AG04450 (cell line): ENCODE data around the gene IER3IP1. TPM values are rescaled to one million over a fixed set of nuclear protein-coding genes. Genes with fewer than 3 reads are reported as not detected.
A peak's percentile ranks its signal among the peaks of the same experiment; 100 is the strongest.

ENCODE experiments used
- CTCF ChIA-PET: fragments of 300-600, 350-600 bp; formaldehyde crosslinking; extraction: SDS; loops from one replicate; lab custom pipeline; 2022; ENCODE audit warnings: antibody characterized with exemption, inconsistent platforms; lab: Charles Lee
- POLR2A ChIA-PET: fragments of 350-600 bp; formaldehyde crosslinking; extraction: SDS; loops from one replicate; lab custom pipeline; 2021; ENCODE audit warnings: antibody characterized with exemption, inconsistent platforms; lab: Yijun Ruan, JAX
- DNase-seq: peaks from one replicate; pipeline ENCODE4 v3.0.0-alpha.2; 2011; ENCODE audit warnings: low read depth, low spot score
- H3K27ac ChIP-seq: one replicate; pipeline ENCODE4 v1.5.1; 2012; ENCODE audit warnings: low read depth, low read length, control low read depth
- H3K27me3 ChIP-seq: one replicate; pipeline ENCODE4 v1.6.0; 2012; ENCODE audit warnings: low read length; ENCODE audit not compliant: control insufficient read depth, insufficient read depth
- H3K4me3 ChIP-seq: 2 replicates; pipeline ENCODE4 v1.5.1; 2011; ENCODE audit warnings: mild to moderate bottlenecking, low read depth, low read length, control low read depth
- H3K9me3 ChIP-seq: 2 replicates; pipeline ENCODE4 v1.5.1; 2012; ENCODE audit warnings: low read length; ENCODE audit not compliant: control insufficient read depth, insufficient read depth
- polyA plus RNA-seq: library from polyadenylated mRNA; depleted of rRNA; stranded (reverse); fragments of >200 nt; gene quantifications from 2 replicates; pipeline ENCODE4 v1.2.3, GENCODE V29; 2011
- TF ChIP-seq, protein P1 (sequence below): IDR thresholded peaks from 2 replicates; pipeline ENCODE4 v1.5.1; 2011; ENCODE audit warnings: low read depth, low read length, control low read depth, inconsistent platforms

IER3IP1 gene
- polyA plus RNA-seq, 1 experiment = 28.6 TPM

DNA sequence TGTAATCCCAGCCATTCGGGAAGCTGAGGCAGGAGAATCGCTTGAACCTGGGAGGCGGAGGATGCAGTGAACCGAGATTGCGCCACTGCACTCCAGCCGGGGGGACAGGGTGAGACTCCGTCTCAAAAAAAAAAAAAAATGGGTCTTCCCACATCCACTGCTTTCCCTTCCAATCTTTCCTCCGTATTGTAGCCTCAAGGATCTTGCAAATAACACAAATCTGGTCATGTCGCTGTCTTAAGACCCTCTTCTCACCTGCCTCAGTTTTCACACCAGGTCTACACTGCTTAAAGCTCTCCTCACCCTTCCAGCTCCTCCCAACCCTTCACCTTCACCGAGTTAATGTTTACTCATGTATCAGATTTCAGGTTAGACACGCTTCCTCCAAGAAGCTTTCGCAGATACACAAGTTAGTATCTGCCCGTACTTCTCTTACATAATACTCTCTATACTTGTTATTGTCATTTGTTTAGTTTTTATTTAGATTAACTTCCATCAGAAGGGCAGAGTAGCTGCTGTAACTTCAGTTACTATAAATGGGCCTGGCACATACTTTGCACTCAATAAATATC lies 1.5 kb downstream of the IER3IP1 start:
- Histone ChIP-seq H3K27me3 (no peaks in the 10 kb centered on the region), H3K9me3 (peaks cover 3% of the 10 kb centered on the region; the same call in 1 of the 2 replicates), H3K4me3 (peak overlapping the region; percentile 83), H3K27ac (no peak overlapping the region)
- DNase-seq = no peak
- TF ChIP-seq, protein P1, sequence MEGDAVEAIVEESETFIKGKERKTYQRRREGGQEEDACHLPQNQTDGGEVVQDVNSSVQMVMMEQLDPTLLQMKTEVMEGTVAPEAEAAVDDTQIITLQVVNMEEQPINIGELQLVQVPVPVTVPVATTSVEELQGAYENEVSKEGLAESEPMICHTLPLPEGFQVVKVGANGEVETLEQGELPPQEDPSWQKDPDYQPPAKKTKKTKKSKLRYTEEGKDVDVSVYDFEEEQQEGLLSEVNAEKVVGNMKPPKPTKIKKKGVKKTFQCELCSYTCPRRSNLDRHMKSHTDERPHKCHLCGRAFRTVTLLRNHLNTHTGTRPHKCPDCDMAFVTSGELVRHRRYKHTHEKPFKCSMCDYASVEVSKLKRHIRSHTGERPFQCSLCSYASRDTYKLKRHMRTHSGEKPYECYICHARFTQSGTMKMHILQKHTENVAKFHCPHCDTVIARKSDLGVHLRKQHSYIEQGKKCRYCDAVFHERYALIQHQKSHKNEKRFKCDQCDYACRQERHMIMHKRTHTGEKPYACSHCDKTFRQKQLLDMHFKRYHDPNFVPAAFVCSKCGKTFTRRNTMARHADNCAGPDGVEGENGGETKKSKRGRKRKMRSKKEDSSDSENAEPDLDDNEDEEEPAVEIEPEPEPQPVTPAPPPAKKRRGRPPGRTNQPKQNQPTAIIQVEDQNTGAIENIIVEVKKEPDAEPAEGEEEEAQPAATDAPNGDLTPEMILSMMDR = no peak
- CTCF ChIA-PET = interaction anchor here (1.4 kb wide), 1 partner anchor 30 kb away, joined by 3 read pairs; no protein-coding TSS in a partner anchor
- POLR2A ChIA-PET = interaction anchor here (0.7 kb wide), 1 partner anchor 19 kb away, joined by 4 read pairs; no protein-coding TSS in a partner anchor

DNA sequence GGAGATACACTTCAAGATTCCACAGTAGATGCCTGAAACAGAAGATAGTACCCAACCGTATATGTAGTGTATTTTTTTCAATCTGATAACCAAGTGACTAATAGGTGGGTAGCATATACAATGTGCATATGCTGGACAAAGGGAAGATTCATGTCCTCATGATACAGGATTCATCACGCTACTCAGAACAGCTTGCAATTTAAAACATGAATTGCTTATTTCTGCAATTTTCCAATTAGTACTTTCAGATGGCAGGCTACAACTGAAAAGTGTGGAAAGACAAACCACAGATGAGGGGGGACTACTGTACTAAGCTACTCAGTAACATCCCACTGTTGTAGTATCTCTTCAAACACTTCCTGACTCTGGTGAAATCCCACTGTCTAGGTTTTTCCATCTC lies 3.7 kb downstream of the IER3IP1 start:
- Histone ChIP-seq H3K9me3 (peaks cover 3% of the 10 kb centered on the region; the same call in 1 of the 2 replicates), H3K27ac (no peak overlapping the region), H3K27me3 (no peaks in the 10 kb centered on the region), H3K4me3 (no peak overlapping the region)
- DNase-seq = no peak
- ChIA-PET POLR2A (no interaction called here), CTCF (no interaction called here)
- TF ChIP-seq, protein P1 = no peak

DNA sequence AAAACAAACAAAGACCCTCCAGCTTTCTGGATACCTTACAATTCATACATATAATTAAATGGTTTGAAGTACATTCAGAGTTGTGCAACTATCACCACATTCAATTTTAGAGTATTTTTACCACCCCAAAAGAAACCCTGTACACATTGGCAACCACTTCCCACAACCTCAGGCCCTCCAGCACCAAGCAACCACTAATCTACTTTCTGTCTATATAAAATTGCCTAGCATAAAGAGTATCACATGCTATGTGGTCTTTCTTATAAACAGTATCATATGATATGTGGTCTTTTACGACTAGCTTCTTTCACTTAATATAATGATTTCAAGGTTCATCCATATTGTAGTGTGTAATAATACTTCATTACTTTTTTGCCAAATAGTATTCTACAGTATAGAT lies 7.3 kb downstream of the IER3IP1 start:
- H3K9me3 ChIP-seq = no peaks in the 10 kb centered on the region
- POLR2A ChIA-PET = no interaction called here
- CTCF ChIA-PET = no interaction called here
- TF ChIP-seq, protein P1 = no peak
- no peaks in the 10 kb centered on the region for H3K27me3 ChIP-seq
- no peak overlapping the region for H3K4me3 ChIP-seq
- no peak for DNase-seq
- H3K27ac ChIP-seq = no peak overlapping the region

DNA sequence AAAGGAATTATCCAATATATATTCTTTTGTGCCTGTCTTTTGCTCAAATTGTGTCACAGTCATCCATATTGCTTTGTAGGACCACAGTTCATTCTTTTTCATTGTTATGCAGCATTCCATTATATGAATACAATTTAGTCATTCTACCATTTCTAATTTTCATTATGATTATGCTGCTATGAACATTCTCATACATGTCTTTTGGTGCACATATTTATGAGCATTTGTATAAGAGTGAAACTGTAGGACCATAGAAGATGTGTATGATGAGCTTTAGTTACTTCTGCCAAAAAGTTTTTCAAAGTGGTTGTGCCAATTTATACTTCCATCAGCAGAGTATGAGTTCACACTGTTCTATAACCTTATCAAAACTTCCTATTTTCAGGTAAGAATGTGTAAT lies 7.7 kb downstream of the IER3IP1 start:
- ChIA-PET POLR2A (interaction anchor here (0.7 kb wide), 1 partner anchor 9 kb away, joined by 3 read pairs; no protein-coding TSS in a partner anchor), CTCF (no interaction called here)

DNA sequence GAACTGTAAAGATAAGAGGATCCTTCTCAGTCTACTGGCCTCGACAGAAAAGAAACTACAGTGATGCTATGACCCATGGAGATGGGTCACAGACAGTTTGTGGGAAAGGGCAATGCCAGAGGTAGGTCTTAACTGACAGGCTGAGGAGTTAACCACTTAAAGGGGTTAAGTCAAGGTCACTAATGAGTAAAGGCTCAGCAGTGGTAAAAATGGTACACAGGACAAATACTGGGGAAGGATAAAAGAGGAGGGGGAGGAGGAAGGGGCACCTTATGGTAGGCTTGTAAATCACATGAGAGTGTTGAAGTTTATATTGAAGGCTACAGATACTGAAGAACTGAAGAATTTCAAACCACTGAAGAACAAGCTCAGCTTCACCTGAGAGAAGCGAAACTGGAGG lies 9.9 kb downstream of the IER3IP1 start:
- no peak overlapping the region for H3K27ac ChIP-seq
- no peak overlapping the region for H3K4me3 ChIP-seq
- DNase-seq = no peak
- H3K27me3 ChIP-seq = no peaks in the 10 kb centered on the region
- POLR2A ChIA-PET = no interaction called here
- TF ChIP-seq, protein P1 = no peak
- CTCF ChIA-PET = no interaction called here
- H3K9me3 ChIP-seq = no peaks in the 10 kb centered on the region

More for the DNA sequence above, 7.7 kb downstream of the IER3IP1 start:
- H3K9me3 ChIP-seq = no peaks in the 10 kb centered on the region
- H3K27ac ChIP-seq = no peak overlapping the region
- no peak overlapping the region for H3K4me3 ChIP-seq
- TF ChIP-seq, protein P1 = no peak
- no peak for DNase-seq
- no peaks in the 10 kb centered on the region for H3K27me3 ChIP-seq
